Sigmoid colon (tissue), 7 donors: ENCODE data around the gene RAP1GDS1. TPM values are rescaled to one million over a fixed set of nuclear protein-coding genes. Genes with fewer than 3 reads are reported as not detected.
A peak's percentile ranks its signal among the peaks of the same experiment; 100 is the strongest.

Source experiments
- DNase-seq: peaks from one replicate; pipeline ENCODE4 v3.0.0-alpha.2; 2019
- H3K27ac ChIP-seq, 4 donors: fragments of 200-600 bp; sonication (generic); one replicate each; pipeline ENCODE4 v1.5.1; 2016 to 2019; ENCODE audit warnings: mild to moderate bottlenecking in 1 of 4
- H3K27me3 ChIP-seq, 3 donors: fragments of 200-600 bp; sonication (generic); one replicate each; pipeline ENCODE4 v1.5.1; 2019; ENCODE audit warnings: mild to moderate bottlenecking in 1 of 3
- H3K36me3 ChIP-seq, 4 donors: fragments of 200-600 bp; sonication (generic); one replicate each; pipeline ENCODE4 v1.5.1; 2016 to 2019
- H3K4me1 ChIP-seq, 4 donors: fragments of 200-600 bp; sonication (generic); one replicate each; pipeline ENCODE4 v1.5.1; 2017 to 2019
- H3K4me3 ChIP-seq, 4 donors: fragments of 200-600 bp; sonication (generic); one replicate each; pipeline ENCODE4 v1.5.1; 2017 to 2019; ENCODE audit warnings: mild to moderate bottlenecking in 2 of 4, moderate library complexity in 1 of 4
- H3K9me3 ChIP-seq, 4 donors: fragments of 200-600 bp in 3 of 4; sonication (generic) in 3 of 4; one replicate each; pipeline versions ENCODE4 v1.5.1 to v1.6.1; 2013 to 2019
- CTCF ChIP-seq, 4 experiments: fragments of 450-650 bp in 3 of 4; fragments of 200-600 bp in 1 of 4; IDR thresholded peaks; one replicate each; pipeline ENCODE4 v1.5.1; 2016 to 2019; ENCODE audit warnings: antibody characterized with exemption in 4 of 4, mild to moderate bottlenecking in 3 of 4, moderate library complexity in 2 of 4
- EP300 ChIP-seq, 4 donors: sonication (generic); formaldehyde crosslinking; IDR thresholded peaks; one replicate each; pipeline ENCODE4 v1.6.1; 2017; ENCODE audit warnings: antibody characterized with exemption in 4 of 4
- POLR2A ChIP-seq, 2 donors: fragments of 450-650 bp; IDR thresholded peaks; one replicate each; pipeline ENCODE4 v1.6.1; 2016; ENCODE audit warnings: antibody characterized with exemption in 2 of 2, mild to moderate bottlenecking in 2 of 2, moderate library complexity in 2 of 2
- POLR2AphosphoS5 ChIP-seq, 4 donors: sonication (generic); formaldehyde crosslinking; IDR thresholded peaks; one replicate each; pipeline ENCODE4 v1.6.1; 2017; ENCODE audit warnings: antibody characterized with exemption in 4 of 4
- WGBS, 2 donors: extraction: QIAGEN DNeasy Blood & Tissue Kit; methylation state at CpG; one replicate each; pipeline ENCODE4 v1.1.7; 2013; 5-methylcytosine and 5-hydroxymethylcytosine counted together
- intact Hi-C: fragments of 100-400 bp; cut with DNase I; formaldehyde crosslinking; loops from one replicate; pipeline ENCODE4 v1.15.1; 2023
- polyA plus RNA-seq, 3 donors: library from polyadenylated mRNA; stranded (reverse); fragments of 200-250 nt; gene quantifications; one replicate each; pipeline ENCODE4 v1.2.3, GENCODE V29; 2013
- total RNA-seq, 4 donors: library from RNA; depleted of rRNA; stranded (reverse); fragments of >200 nt; gene quantifications; one replicate each; pipeline ENCODE4 v1.1.0, GENCODE V29; 2016
- donor health status: healthy with polysubstance abuse.
- donor health status: Bipolar disorder and iron deficiency.
- donor health status: healthy.

RAP1GDS1 gene
- total and polyA plus RNA-seq, 7 donors, result 10.2 to 34.9 (median 31.8) TPM

GRCh38 chr4:98462487-98462886, 201.3 kb downstream of the RAP1GDS1 start:
- Histone ChIP-seq H3K27me3 (no peaks in the 10 kb centered on the region), H3K4me1 (peaks cover 0 to 4% (median 4%) of the 10 kb centered on the region in 4 donors), H3K27ac (no peak overlapping the region), H3K36me3 (no peaks in the 10 kb centered on the region), H3K4me3 (no peak overlapping the region), H3K9me3 (no peaks in the 10 kb centered on the region)
- no peak for DNase-seq
- TF ChIP-seq EP300 (IDR thresholded peaks at IDR 0.05), result no peak
- TF ChIP-seq CTCF (IDR thresholded peaks at IDR 0.05), result no peak
- TF ChIP-seq POLR2A (IDR thresholded peaks at IDR 0.05), result no peak
- no peak for TF ChIP-seq POLR2AphosphoS5 (IDR thresholded peaks at IDR 0.05)
- intact Hi-C loops, result loop anchor here (10.0 kb wide), 1 partner anchor 1002 kb away; no protein-coding TSS in a partner anchor

GRCh38 chr4:98466868-98467599, 205.8 kb downstream of the RAP1GDS1 start:
- Histone ChIP-seq H3K27ac (no peak overlapping the region), H3K4me1 (peaks cover 0 to 14% (median 12%) of the 10 kb centered on the region in 4 donors), H3K9me3 (no peaks in the 10 kb centered on the region), H3K4me3 (peak overlapping the region in 1 of 4 donors; percentile 45), H3K27me3 (no peaks in the 10 kb centered on the region), H3K36me3 (peaks cover 0 to 6% (median 0%) of the 10 kb centered on the region in 4 donors)
- WGBS, 2 donors, result 42 to 48% methylated on average over 8 of the region's 8 CpGs
- intact Hi-C loops, result loop anchor here (1.0 to 10.0 kb wide), 5 partner anchors 80 to 998 kb away; partner anchors contain the start of genes EIF4E, METAP1 and TSPAN5
- TF ChIP-seq POLR2AphosphoS5 (IDR thresholded peaks at IDR 0.05) (no peak), EP300 (IDR thresholded peaks at IDR 0.05) (no peak)
- DNase-seq, result no peak

- Histone ChIP-seq H3K4me1 (peaks cover 0 to 14% (median 12%) of the 10 kb centered on the region in 4 donors), H3K4me3 (peak overlapping the region in 3 of 4 donors; percentile 25 to 45 (median 42)), H3K27me3 (no peaks in the 10 kb centered on the region), H3K9me3 (no peaks in the 10 kb centered on the region), H3K36me3 (peaks cover 0 to 11% (median 0%) of the 10 kb centered on the region in 4 donors), H3K27ac (peak overlapping the region in 2 of 4 donors; percentile 8 to 23)
- DNase-seq, result peak; percentile 89
- TF ChIP-seq POLR2A (IDR thresholded peaks at IDR 0.05) (no peak), POLR2AphosphoS5 (IDR thresholded peaks at IDR 0.05) (peak in 1 of 4 donors; percentile 19), EP300 (IDR thresholded peaks at IDR 0.05) (no peak), CTCF (IDR thresholded peaks at IDR 0.05) (peak; percentile 64 to 73 (median 69))
- intact Hi-C loops, result loop anchor here (1.0 to 10.0 kb wide), 5 partner anchors 80 to 997 kb away; partner anchors contain the start of genes EIF4E, METAP1 and TSPAN5
- WGBS, 2 donors, result 1 to 3% methylated on average over 20 of the region's 20 CpGs
Observed at GRCh38 chr4:98467627-98468072, 206.5 kb downstream of the RAP1GDS1 start.

- H3K4me3 ChIP-seq, result no peak overlapping the region
- 54 to 70% methylated on average over 6 of the region's 6 CpGs for WGBS, 2 donors
- DNase-seq, result no peak
- intact Hi-C loops, result loop anchor here (5.0 to 10.0 kb wide), 4 partner anchors 189 to 996 kb away; partner anchors contain the start of genes EIF4E, METAP1 and TSPAN5
- no peak overlapping the region for H3K27ac ChIP-seq
- no peak for TF ChIP-seq EP300 (IDR thresholded peaks at IDR 0.05)
- TF ChIP-seq CTCF (IDR thresholded peaks at IDR 0.05), result no peak
- no peak for TF ChIP-seq POLR2AphosphoS5 (IDR thresholded peaks at IDR 0.05)
- no peak for TF ChIP-seq POLR2A (IDR thresholded peaks at IDR 0.05)
- peaks cover 0 to 11% (median 0%) of the 10 kb centered on the region in 4 donors for H3K36me3 ChIP-seq
- H3K27me3 ChIP-seq, result no peaks in the 10 kb centered on the region
- H3K9me3 ChIP-seq, result no peaks in the 10 kb centered on the region
- H3K4me1 ChIP-seq, result peaks cover 0 to 14% (median 12%) of the 10 kb centered on the region in 4 donors
Observed at GRCh38 chr4:98468709-98469108, 207.5 kb downstream of the RAP1GDS1 start.

GRCh38 chr4:98469771-98470170, 208.6 kb downstream of the RAP1GDS1 start:
- TF ChIP-seq POLR2AphosphoS5 (IDR thresholded peaks at IDR 0.05) (no peak), POLR2A (IDR thresholded peaks at IDR 0.05) (no peak), CTCF (IDR thresholded peaks at IDR 0.05) (no peak), EP300 (IDR thresholded peaks at IDR 0.05) (no peak)
- no peak overlapping the region for H3K27ac ChIP-seq
- intact Hi-C loops, result loop anchor here (5.0 to 10.0 kb wide), 5 partner anchors 188 to 995 kb away; partner anchors contain the start of genes EIF4E, METAP1 and TSPAN5

More at GRCh38 chr4:98469771-98470170, 208.6 kb downstream of the RAP1GDS1 start:
- Histone ChIP-seq H3K4me1 (peaks cover 0 to 14% (median 12%) of the 10 kb centered on the region in 4 donors), H3K36me3 (peaks cover 0 to 11% (median 0%) of the 10 kb centered on the region in 4 donors), H3K4me3 (no peak overlapping the region), H3K27me3 (no peaks in the 10 kb centered on the region), H3K9me3 (no peaks in the 10 kb centered on the region)
- WGBS, 2 donors, result 73 to 80% methylated on average over 2 of the region's 2 CpGs
- DNase-seq, result no peak
